NCI-H82 treated with DMSO at 0.1 percent for 48 hours (cell line): ENCODE results near the gene ZNF630.
"Not testable (repeated sequence)": the region's sequence is repeated elsewhere in the genome, so short reads cannot be mapped to it uniquely, and the experiment has no call there.

ENCODE experiments used
- DNase-seq: peaks from one replicate; lab custom pipeline; 2025; ENCODE audit not compliant: unreplicated experiment; lab: John Stamatoyannopoulos, UW

Gene ZNF630

DNA sequence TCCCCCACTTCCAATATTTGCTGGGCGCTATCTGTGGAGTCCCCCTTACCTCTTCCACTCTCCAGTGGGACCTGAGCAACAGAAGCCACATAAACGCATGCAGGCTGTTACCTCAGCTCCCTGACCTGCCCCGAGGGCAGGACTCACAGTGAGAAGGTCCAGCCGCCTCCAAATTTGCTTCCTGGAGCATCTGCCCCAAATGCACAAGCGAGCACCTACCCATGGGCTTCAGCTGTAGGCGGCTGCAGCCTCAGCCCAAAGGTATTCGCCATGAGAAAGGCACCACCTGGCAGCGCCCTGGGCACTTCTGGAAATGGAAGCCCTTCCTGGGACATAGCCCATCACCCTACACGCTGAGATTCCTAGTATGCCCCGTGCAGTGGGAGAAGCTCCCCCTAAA, 41.2 kb downstream of the ZNF630 start:
- DNase-seq, result no peak

DNA sequence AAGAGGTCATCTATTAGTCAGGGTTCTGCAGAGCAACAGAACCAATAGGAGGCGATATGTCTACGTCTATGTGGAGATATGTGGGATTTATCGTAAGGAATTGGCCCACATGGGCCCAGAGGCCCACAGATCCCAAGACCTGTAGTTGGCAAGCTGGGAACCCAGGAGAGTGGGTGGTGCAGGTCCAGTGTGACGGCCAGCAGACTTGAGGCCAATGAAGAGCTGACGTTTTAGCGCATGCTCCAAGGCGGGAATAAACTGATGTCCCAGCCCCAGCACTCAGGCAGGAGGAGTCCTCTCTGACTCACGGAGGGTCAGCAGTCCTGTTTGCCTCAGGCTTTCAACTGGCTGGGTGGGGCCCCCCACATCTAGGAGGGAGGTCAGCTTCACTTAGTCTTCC, 43.3 kb downstream of the ZNF630 start:
- DNase-seq, result no peak

GRCh38 chrX:48027545-48027944, 43.9 kb downstream of the ZNF630 start:
- peak; percentile 25 for DNase-seq

DNA sequence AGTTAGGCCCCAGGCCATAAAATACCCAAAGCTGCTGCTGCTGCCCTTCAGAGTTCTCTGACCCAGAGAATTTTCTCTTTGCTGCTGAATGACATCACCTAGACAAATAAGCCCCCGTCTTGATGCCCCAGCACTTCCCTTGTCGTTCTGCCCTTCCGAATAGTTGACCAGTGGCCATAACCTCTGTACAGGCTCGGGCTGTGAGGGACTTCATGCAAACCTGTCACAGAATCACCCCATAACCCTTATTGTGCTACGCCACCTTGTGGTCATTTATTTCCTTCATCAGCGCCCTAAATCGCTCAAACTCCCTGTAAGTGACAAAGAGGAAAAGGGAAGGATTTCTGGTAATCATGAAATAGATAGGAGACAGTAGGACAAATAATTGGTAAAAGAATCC, 45.9 kb downstream of the ZNF630 start:
- DNase-seq, result peak; percentile 50

DNA sequence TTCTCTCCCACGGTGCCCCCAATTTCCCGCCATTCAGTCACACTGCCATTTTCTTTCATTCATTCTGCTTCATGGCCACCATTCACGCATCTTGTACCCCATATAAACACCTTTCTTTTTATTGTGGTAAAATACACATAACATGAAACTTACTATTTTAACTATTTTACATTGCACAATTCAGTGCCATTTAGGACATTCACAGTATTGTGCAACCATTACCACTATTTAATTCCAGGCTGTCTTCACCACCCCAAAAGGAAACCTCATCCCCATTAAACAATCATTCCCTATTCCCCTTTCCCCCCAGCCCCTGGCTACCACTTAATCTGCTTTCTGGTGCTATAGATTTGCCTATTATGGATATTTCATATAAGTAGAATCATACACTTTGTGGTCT, 48.7 kb downstream of the ZNF630 start:
- no peak for DNase-seq

DNA sequence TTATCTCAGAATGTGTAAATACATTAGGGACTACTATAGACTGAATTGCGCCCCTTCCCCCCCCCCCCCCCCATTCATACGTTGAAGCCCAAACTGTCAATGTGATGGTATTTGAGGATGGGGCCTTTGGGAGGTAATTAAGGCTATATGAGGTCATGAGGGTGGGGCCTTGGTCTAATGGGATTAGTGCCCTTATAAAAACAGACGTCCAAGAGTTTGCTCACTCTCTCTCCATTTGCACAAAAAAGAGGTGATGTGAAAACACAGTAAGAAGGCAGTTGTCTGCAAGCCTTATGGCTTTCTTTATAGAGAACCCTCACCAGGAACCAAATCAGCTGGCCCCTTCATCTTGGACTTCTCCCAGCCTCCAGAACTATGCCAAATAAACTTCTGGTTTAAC, 49.3 kb downstream of the ZNF630 start:
- no peak for DNase-seq

DNA sequence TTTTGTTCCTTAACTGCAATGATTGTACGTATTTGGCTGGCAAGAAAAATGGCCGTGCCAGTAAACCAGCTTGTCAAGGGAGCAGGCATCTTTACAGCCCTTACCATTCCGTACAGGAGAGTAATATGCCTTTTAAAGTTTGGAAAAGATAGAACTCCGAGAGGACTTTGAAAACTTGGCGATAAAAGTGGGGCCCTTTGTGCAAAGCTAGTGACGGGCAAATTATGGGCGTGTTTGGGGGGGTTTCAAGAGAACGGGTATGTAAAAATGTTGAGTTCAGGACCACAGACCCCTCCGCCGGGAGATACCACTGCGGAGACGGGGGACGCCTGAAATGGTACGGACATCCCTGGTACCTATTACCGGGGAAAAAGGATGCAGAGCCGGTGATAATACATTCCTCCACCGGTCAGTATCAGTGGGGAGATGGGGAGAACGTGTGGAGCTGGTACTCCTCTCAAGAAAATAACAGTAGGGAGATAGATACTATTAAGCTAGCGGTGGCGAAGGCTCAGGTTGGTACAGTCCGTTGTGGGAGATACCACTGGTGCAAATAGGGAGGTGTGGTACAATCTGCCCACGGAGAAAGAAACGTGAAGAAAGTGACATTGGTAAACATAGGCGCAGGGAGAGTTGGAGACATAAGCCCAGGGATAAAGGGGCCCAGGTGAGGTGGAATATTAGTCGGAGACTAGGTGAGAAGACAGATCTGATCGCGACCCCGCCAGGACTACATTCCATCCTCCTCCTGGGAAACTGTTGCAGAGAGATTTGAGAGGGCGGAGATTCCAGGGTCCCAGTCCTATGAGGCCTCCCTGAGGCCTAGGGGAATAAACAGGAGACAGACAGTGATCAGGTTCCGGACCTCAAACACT, 50.2 kb downstream of the ZNF630 start:
- peak; percentile 85 for DNase-seq

GRCh38 chrX:48020472-48020871, 51.0 kb downstream of the ZNF630 start:
- DNase-seq, result not testable (repeated sequence)

DNA sequence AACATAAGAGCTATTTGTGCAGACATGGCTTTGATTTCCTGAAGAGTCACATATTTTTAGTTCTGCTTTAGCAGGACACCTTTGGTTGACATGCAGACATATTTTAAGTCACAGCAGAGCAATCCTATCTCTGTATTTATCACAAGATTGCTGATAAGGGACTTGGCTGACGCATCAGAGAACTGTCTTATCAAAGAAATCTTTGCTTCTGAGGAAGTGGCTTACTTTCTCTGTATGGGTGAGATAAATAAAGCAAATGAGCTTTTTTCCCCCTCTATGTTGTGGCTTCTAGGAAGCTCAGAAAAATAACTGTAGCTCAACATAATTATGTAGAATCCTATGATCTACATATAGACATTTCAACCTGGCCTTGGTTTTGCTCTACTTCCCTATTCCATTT, 51.5 kb downstream of the ZNF630 start:
- not testable (repeated sequence) for DNase-seq

GRCh38 chrX:48016583-48017310, 54.7 kb downstream of the ZNF630 start:
- DNase-seq, result not testable (repeated sequence)

DNA sequence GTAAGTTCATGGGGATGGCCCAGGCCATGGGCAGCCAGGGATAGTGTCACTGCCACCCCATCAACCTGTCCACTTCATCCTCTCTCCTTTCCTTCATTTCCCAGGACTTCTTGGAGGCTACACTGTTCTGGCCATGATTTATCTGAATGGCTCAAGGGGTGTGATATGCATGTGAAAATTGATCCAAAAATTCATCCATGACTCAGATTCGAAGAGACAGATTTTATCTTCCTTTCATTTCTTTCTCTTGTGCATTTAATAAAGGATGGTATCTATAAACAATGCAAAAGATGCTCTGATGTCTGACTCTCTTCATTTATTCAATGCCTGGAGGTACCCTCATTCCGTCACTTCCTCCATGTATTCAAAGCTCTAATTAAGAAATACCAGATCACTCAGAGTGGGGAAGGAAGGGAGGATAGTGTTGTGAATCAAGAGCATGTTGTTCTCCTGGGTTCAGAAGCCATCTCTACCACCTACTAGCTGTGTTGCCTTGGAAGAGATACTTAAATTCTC, 61.9 kb downstream of the ZNF630 start:
- not testable (repeated sequence) for DNase-seq
